Measurements from ENCODE around the gene EYS. TPM values are rescaled to one million over a fixed set of nuclear protein-coding genes. Genes with fewer than 3 reads are reported as not detected.

Gene EYS
- total and polyA plus RNA-seq, 2 of the 13 experiments (the other 11 are each of a cell fraction or from before 2014, with no cell fraction given), result 0.04 to 0.07 TPM

DNA sequence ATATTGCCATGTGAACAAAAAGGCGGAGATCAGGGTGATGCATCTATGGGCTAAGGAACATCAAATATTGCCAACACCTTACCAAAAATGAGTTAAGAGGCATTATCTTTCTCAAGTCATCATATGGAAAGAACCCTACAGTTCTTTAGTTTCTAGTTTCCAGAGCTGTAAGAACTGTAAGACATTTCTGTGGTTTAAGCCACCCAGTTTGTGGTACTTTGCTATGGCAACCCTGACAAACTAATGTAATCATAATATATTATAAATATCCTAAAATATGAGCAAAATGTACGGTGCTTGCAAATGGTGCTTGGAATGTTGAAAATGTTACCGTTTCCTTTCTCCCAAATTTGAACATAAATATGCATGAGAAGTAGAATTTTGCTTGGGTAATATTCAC is 1721.8 kb downstream of the EYS start:
- BruUV-seq (replicated peaks), result no TSS peak
- no peak for ATAC-seq

More for the DNA sequence above, 1721.8 kb downstream of the EYS start:
- Histone ChIP-seq H2AFZ (ENCODE audit: low read length) (no peak overlapping the region), H3K4me1 (ENCODE audit: insufficient read depth, low read length) (no peaks in the 10 kb centered on the region), H3K27ac (ENCODE audit: extremely low read length, insufficient read depth, low read length) (no peak overlapping the region), H4K20me1 (ENCODE audit: insufficient read depth, low read length) (no peaks in the 10 kb centered on the region), H3K79me2 (ENCODE audit: insufficient read depth, low read length) (no peaks in the 10 kb centered on the region), H3K4me2 (ENCODE audit: low read depth, low read length) (no peak overlapping the region), H3K36me3 (replicated peaks in 1 of 2; ENCODE audit: control insufficient read depth in 1 of 2, insufficient read depth in 2 of 2, low read length in 2 of 2) (no peaks in the 10 kb centered on the region), H3K27me3 (ENCODE audit: control insufficient read depth in 1 of 2, insufficient read depth in 2 of 2, low read length in 2 of 2) (no peaks in the 10 kb centered on the region), H3K9me3 (ENCODE audit: low read length) (no peaks in the 10 kb centered on the region), H3K4me3 (replicated peaks in 1 of 3; ENCODE audit: insufficient read depth in 1 of 3, low read depth in 2 of 3, low read length in 3 of 3) (no peak overlapping the region), H3K9ac (ENCODE audit: insufficient read depth, low read depth, low read length) (no peak overlapping the region)
- no peak for DNase-seq (ENCODE audit: low spot score)
- no peak for TF ChIP-seq AKAP8 (CRISPR knock-in tag; IDR thresholded peaks at IDR 0.05)
- TF ChIP-seq, protein P1, sequence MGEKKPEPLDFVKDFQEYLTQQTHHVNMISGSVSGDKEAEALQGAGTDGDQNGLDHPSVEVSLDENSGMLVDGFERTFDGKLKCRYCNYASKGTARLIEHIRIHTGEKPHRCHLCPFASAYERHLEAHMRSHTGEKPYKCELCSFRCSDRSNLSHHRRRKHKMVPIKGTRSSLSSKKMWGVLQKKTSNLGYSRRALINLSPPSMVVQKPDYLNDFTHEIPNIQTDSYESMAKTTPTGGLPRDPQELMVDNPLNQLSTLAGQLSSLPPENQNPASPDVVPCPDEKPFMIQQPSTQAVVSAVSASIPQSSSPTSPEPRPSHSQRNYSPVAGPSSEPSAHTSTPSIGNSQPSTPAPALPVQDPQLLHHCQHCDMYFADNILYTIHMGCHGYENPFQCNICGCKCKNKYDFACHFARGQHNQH (CRISPR knock-in tag; IDR thresholded peaks at IDR 0.05), result no peak
- TF ChIP-seq ZNF12 (CRISPR knock-in tag; IDR thresholded peaks at IDR 0.05), result no peak
- TF ChIP-seq, protein P2, sequence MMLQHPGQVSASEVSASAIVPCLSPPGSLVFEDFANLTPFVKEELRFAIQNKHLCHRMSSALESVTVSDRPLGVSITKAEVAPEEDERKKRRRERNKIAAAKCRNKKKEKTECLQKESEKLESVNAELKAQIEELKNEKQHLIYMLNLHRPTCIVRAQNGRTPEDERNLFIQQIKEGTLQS (CRISPR knock-in tag; IDR thresholded peaks at IDR 0.05), result no peak
- TF ChIP-seq, protein P3, sequence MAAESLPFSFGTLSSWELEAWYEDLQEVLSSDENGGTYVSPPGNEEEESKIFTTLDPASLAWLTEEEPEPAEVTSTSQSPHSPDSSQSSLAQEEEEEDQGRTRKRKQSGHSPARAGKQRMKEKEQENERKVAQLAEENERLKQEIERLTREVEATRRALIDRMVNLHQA (CRISPR knock-in tag; IDR thresholded peaks at IDR 0.05), result no peak
- no peak for TF ChIP-seq MAFK (conservative IDR thresholded peaks at IDR 0.05 in 1 of 2, IDR thresholded peaks at IDR 0.05 in 1 of 2; ENCODE audit: low read length in 2 of 2)
- no peak for TF ChIP-seq RCOR2 (CRISPR knock-in tag; IDR thresholded peaks at IDR 0.05)
- TF ChIP-seq ZNF768 (CRISPR knock-in tag; IDR thresholded peaks at IDR 0.05), result no peak
- TF ChIP-seq, protein P4, sequence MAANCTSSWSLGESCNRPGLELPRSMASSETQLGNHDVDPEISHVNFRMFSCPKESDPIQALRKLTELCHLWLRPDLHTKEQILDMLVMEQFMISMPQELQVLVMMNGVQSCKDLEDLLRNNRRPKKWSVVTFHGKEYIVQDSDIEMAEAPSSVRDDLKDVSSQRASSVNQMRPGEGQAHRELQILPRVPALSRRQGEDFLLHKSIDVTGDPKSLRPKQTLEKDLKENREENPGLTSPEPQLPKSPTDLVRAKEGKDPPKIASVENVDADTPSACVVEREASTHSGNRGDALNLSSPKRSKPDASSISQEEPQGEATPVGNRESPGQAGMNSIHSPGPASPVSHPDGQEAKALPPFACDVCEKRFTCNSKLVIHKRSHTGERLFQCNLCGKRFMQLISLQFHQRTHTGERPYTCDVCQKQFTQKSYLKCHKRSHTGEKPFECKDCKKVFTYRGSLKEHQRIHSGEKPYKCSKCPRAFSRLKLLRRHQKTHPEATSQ (CRISPR knock-in tag; IDR thresholded peaks at IDR 0.05; ENCODE audit: borderline replicate concordance), result no peak
- no peak for TF ChIP-seq ZNF724P (CRISPR knock-in tag; IDR thresholded peaks at IDR 0.05; ENCODE audit: borderline replicate concordance)
- no peak for TF ChIP-seq FOXA1 (IDR thresholded peaks at IDR 0.05)
- no peak for TF ChIP-seq FOXA1 (CRISPR knock-in tag; IDR thresholded peaks at IDR 0.05)
- no peak for TF ChIP-seq ZNF260 (CRISPR knock-in tag; IDR thresholded peaks at IDR 0.05; ENCODE audit: borderline replicate concordance, low read depth)
- TF ChIP-seq EZH2 (conservative IDR thresholded peaks at IDR 0.05; ENCODE audit: low read depth, low read length), result no peak
- TF ChIP-seq, protein P5, sequence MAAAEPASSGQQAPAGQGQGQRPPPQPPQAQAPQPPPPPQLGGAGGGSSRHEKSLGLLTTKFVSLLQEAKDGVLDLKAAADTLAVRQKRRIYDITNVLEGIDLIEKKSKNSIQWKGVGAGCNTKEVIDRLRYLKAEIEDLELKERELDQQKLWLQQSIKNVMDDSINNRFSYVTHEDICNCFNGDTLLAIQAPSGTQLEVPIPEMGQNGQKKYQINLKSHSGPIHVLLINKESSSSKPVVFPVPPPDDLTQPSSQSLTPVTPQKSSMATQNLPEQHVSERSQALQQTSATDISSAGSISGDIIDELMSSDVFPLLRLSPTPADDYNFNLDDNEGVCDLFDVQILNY (CRISPR knock-in tag; conservative IDR thresholded peaks at IDR 0.05), result no peak
- in situ Hi-C loops (cut with HindIII; ENCODE audit: extremely low pct_ligation_motif_present, low pct_unique_long_range_greater_than_20kb), result no loop called here
- intact Hi-C loops (cut with micrococcal nuclease; ENCODE audit: unreplicated experiment), result no loop called here
- ChIA-PET POLR2A (no interaction called here), CTCF (ENCODE audit: low intra/inter-chr PET ratio, low total read pairs) (no interaction called here)
- WGBS (ENCODE audit: low lambda C conversion rate), result 3% methylated on average over 3 of the region's 3 CpGs
- no peak for FAIRE-seq

Measured in HepG2 (cell line).